GM18505 (cell line): ENCODE data around the gene RGS8.

Experiments
- ATAC-seq: cut with Tn5 transposase; IDR thresholded peaks from one replicate; pipeline ENCODE4 v1.9.1; 2021; ENCODE audit not compliant: unreplicated experiment
- POLR2A ChIP-seq: IDR thresholded peaks from 4 replicates; pipeline ENCODE4 v1.6.1; 2011; ENCODE audit warnings: borderline replicate concordance; ENCODE audit not compliant: insufficient read depth, insufficient read length; ENCODE audit errors: extremely low read depth

The RGS8 gene

DNA sequence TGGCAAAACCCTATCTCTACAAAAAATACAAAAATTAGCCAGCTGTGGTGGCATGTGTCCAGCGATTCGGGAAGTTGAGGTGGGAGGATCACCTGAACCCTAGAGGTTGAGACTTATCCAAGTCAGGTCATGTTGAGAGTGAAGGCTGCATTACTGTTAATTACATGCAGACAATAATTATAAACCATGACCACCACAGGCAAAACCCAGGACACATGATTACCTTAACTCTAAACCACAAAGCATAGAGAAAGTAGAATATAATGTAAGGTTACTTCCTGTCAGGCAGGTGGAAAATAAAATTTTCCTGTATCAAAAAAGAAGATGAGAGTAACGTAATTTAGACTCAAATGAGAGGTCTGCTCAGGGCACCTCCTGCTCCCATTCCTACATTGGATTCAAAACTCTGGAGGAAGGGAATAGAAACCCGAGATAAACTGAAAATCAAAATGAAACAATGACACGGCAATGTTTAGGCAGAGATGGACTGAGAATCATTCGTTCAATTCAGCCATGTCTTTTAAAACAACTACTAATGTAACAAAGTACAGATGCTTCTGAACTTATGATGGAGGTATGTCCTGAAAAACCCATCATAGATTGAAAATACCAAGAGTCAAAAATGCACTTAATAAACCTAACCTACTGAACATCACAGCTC is 33.6 kb downstream of the RGS8 start:
- no peak for ATAC-seq
- no peak for TF ChIP-seq POLR2A

DNA sequence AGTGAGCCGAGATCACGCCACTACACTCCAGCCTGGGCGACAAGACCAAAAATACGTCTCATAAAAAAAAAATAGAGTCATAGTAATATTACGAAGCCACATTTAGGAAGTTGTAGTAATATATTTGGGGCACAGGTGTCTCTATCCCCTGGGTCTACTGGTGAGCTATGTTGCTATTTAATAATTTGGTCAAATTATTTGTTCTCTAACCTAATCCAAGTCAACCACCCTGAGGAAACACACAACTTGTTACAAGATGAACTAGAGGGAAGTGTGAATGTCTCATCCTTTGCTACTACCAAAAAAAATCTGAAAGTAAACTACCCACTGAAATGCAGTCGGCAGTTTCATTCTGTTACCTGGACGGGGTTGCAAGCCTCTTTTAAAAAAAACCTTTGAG is 35.3 kb downstream of the RGS8 start:
- no peak for TF ChIP-seq POLR2A

DNA sequence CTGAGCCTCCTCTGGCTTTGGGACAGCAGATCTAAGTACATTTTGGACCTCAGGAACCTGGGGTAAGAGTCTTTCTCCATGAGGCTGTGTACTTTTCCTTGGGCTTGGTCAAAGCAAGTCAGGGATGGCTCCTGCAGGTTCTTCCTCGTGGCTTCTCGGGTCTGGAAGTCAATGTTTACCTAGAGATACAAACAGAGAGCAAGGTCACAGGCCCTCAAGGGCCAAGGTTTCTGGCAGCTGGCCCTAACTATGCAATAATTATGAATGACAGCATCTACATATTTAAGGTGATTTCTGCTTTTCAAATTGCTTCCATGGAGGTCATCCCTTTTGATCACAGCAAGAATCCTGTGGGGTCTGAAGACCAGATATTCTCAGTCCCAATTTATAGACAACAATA is 37.6 kb downstream of the RGS8 start:
- ATAC-seq: no peak
- no peak for TF ChIP-seq POLR2A

More for the DNA sequence above, 35.3 kb downstream of the RGS8 start:
- ATAC-seq: no peak

DNA sequence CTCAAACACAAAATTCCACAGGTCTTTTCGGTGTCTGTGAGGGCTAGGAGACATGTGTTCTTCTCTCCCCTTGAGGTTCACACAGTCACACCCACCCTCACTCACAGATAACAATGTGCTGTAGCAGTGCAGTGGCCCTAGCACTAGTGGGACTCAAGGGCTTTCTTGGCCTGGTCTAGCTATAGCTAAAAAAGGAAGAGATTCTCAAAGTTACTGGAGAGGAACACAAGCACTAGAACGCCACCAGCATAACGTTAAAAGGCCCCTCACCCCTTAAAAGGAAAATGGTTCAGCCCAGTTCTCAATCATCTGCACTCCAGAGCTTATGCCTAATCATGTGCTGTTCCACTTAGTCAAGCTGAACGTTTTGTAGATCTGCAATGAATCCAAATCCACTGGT is 39.5 kb downstream of the RGS8 start:
- no peak for ATAC-seq
- TF ChIP-seq POLR2A: no peak

DNA sequence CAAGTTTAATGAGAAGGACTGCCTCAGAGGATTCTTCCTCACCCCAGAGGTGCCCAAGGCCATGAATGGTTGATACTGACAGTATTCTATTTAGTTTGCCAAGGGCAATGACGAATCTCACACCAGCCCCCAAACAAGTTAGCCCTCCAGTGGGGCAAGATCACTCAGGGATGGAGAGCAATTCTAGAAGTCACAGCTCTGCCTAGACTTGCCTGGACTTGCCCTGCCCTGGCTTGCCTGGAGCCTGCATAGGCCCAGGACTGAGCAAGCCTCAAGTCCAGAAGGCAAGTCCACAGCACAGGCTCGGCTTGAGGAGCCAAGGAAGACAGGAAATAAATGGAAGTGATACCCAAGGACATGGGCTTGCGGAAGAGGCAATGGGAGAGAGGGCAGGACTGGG is 40.7 kb downstream of the RGS8 start:
- ATAC-seq: no peak
- no peak for TF ChIP-seq POLR2A

DNA sequence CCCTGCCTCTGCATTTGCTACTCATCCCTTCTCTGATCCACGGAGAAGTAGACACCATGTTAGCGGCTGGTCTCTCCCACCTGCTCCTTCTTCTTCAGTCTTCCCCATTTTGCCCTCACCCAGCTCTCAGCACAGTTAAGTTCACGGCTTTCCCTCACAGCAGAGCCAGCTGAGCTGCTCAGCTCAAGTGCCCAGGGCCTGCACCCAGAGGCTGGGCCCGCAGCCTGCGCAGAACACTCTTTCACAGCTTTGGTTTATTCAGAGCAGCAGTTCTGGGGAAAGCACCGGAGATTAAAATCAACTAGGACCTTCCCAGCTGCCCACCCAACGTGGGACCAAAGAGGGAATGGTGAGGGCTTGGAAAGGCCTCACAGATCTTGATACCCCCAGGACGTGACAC is 41.9 kb downstream of the RGS8 start:
- ATAC-seq: no peak
- TF ChIP-seq POLR2A: no peak

DNA sequence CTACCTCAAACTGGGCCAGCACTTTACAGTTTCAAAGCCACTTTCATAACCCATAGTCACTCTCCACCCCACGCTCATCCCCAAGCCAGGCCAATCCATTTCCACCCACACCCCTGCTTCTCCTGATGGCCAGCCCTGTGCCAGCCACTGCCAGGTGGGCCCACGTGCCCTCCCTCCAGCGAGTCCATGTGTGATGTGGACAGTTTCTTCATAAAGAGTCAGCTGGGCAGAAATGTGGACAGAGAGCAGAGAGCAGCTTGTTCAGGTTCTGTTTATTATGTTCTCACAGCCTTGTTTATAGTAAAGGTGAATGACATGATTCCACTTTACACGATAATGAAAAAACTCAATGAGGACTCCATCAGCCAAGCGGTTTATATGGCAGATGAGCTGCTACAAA is 42.8 kb downstream of the RGS8 start:
- no peak for ATAC-seq
- TF ChIP-seq POLR2A: no peak

DNA sequence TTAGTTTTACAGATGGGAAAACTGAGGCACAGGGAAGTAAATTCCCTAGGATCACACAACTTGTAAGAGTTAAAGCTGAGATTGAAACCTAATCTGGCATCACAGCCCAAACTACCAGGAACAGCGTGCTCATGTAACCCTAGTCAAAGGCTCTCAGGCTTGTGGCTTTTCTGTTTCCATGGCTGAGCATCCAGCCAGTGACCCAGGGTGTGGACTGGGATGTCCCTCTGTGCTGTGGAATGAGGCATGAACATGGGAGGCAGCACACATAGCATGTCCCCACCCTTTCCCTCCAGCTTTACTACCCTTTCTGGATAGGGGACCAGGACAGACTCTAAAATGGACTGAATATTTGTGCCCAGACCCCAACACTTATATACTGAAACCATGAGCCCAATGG is 45.1 kb downstream of the RGS8 start:
- TF ChIP-seq POLR2A: no peak
- ATAC-seq: no peak

DNA sequence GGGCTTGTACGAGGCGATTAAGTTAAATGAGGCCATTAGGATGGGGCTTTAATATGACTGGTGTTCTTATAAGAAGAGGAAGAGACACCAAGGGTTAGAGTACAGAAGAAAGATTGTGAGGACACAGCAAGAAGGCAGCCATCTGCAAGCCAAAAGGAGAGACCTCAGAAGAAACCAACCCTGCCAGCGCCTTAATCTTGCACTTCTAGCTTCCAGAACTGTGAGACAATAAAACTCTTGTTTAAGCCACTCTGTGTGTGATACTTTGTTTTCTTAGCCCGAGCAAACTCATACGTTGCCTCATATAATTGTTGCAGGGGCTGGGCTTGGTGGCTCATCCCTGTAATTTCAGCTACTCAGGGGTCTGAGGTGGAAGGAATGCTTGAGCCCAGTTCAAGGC is 46.6 kb downstream of the RGS8 start:
- no peak for TF ChIP-seq POLR2A
- no peak for ATAC-seq

DNA sequence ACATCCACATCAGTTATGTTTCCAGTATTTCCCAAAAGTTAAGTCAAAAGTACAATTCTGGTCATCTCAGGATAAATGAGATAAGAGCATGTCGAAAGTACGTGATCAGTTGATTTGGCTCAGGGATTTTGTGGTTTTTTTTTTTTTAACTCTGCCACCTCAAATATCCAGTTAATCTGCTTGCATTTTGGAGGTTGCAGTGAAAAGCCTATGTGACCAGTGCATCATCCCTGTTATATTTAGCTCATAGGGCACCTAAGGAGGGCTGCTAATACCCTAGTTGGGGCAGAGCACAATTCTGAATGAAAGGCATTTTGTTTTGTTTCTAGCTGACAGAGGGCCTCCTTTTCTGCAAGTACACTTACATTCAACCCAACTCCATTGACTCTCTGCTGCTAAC is 48.5 kb downstream of the RGS8 start:
- no peak for ATAC-seq
- no peak for TF ChIP-seq POLR2A
